NCI-H128 (cell line): ENCODE data around the gene ACY1.

ENCODE experiments used
- DNase-seq: peaks from one replicate; lab custom pipeline; 2025; ENCODE audit not compliant: unreplicated experiment; lab: John Stamatoyannopoulos, UW

ACY1 gene

DNA sequence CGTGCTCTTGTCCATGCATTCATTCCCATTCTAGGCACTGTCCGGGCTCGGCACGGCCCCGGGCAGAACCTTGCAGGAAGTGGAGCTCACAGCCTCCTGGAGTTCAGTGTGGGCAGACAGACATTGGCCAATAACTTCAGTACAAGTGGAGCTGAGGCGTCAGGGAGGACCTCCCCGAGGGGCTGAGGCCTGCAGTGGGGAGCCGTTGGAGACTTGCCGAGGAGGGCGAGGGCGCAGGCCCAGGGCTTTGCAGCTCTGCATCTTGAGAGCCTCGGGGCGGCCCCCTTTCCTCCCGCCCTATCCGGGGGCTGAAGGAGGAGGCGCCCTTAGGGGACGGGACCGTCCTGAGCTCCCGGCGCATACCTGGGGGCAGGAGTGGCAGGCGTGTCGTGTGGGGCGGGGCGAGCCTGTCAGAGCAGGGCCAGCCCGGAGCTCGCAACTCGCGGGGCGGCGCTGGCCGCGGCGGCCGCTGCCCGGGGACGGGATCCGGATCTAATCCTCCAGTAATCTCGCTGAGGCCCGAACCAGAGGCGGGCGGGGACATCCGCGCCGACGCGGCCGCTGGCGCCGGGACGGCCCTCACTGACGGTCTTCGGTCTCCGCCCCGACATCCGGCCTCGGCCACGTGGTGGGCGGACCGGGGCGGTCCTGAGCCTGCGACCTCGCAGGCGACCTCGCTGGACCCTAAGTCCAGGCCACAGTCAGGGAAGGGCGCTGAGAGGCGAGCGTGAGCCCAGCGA lies at the start of gene ACY1:
TSS of gene ACY1 (plus strand) at position 698 of the 740 bp plus-strand sequence. CDS start 530 bp downstream, outside the sequence.
- no peak for DNase-seq

DNA sequence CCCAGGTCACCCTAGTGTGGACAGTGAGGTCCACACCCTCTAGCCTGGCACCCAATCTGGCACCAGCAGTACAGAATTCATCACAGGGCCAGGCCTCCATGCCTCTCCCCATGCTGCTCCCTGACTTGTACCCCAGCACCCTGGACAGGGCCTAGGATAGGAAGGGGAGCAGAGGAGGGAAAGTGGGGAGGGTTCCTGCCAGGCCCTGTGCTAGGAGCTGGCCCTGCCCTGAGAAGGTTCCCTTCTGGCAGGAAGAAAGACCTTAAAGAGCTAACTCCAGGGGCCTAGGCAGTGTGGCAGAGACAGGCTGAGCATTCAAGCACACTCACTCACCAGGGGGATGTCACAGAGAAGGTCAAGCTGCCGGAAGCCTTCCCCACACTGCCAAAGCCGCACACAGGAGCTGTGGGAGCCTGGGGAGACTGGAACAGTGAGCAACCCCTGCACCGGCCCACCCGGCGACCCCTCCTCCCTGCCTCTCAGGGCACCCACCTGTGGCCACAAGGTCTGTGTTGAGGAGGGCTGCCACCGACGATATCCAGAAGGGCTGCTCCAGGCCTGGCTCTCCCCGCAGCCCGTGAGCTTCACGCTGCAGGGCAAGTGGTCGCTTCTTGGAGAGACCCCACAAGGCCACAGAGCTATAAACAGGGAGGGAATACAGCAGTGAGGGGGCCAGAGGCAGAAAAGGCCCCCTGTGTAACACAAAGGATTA lies 49.0 kb upstream of the ACY1 start:
- no peak for DNase-seq

DNA sequence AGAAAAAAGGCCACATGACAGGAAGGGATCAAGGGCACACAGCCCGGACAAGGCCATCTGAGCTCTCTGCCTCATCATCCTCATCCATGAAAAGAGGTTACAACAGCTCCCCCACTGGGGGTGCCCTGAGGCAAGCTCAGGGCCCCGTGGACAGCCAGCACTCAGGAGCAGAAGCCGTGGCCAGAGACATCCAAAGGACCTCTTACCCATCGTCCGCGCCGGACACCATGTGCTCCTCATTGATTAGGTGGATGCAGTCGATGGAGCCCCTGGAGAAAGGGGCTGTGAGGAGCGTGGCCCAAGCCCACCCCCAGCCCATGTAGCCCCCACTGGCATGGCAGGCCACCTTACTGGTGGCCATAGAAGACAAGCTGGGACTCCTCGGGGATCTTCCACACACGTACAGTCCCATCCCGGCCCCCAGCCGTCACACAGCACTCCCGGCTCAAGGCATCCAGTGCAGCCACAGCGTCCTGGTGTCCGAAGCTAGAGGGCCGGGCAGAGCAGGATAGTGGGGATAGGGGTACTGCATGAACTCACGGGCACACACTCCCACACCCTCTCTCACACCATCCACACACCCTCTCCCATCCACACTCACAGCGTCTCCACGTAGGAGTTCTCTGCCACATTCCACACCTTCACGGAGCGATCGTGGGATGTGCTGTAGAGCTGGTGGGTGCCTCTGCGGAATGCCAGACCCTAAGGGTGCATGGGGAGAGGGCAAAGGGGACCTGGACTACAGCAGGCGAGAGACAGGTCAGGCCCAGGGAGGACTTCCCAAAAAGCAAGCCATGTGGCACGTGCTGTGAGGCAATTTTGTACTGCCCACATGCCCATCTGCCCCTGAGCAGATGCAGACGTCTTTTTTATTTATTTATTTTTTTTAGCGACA lies 48.1 kb upstream of the ACY1 start:
- no peak for DNase-seq

DNA sequence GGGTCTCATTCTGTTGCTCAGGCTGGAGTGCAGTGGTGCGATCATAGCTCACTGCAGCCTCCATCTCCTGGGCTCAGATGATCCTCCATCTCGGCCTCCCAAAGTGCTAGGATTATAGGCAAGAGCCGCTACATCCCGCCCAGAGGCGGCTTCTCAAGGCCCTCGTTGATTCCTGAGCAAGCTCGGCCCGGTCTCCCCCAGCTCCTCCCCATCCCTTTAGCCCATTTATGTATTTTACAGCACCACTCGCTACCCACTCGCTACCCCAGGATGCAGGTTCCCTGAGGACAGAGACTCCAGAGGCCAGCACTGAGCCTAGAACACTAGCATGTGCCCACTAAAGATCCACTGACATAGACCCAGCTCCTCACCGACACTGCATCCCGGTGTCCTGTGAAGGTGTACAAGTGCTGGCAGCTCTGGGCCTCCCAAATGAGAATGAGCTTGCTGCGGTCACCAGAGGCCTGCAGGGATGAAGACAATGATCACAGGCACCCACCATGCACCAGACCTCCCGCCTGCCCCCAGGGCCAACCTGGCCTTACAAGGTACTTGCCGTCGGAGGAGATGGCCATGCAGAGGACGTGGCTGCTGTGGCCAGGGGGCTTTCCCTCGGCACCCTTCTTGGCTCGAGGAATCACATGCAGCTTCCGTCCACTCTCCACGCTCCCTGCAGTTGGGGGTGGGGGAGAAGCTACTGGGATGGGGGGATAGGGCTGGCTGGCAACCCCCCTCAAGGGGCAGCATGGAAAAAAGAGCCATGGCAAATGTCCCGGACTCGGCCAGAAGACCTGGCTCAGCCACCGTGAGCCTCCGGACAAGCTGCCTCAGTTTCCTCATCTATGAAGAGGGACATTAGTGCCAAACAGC lies 47.2 kb upstream of the ACY1 start:
- DNase-seq: no peak

DNA sequence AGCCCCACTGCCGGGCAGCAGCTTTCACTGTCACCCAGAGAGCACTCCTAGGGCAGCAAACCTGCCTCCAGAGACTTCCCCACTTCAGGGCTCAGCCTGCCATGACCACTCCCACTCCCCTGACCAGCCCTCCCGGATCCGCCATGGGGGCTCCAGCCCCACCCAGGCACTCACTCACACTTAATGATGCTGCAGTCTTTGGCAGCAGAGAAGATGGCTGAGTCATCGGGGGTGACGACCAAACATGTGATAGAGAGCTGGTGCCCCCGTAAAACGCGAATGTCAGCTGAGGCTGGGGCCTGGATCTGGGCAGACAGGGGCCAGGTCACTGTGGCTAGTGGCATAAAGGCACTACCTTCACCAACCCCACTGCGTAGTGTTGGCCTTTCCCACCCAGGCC lies 46.3 kb upstream of the ACY1 start:
- DNase-seq: no peak

DNA sequence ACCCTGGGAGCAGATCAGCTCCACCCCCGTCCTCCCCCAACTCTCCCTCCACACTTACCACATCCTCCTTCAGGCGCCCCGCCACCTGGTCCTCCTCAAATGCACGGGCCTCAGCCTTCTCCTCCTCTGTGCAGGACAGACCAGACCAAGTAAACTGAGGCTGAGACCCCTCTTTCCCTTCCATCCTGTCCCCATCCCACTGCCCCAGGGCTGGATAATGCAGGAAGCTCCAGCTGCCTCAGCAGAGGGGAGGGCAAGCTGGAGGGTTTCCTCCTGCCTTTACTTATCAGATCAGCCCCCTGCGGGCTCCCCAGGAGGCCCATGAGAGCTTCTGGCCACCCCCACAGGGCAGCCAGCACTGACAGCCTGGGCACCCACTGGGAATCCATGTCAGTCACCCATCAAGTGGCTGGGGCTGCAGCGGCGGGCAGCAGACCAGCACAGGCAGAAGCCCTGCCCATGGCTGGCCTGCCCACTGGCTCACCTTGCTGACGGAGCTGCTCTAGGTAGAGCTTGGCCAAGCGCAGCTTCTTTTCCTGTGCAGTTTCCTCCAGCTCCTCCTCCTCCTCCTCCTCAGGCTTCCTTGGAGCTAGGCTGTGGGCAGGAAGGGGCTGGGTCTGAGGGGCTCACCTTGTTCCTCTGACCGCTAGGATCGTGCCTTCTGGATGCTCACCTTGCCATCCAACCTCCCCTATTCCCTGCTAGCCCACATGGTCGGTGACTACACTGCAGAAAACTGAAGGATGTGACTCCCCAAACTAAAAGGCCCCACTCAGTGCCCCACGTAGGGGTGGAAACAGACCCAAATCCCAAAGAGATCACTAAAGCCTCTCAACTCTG lies 45.5 kb upstream of the ACY1 start:
- DNase-seq: no peak

DNA sequence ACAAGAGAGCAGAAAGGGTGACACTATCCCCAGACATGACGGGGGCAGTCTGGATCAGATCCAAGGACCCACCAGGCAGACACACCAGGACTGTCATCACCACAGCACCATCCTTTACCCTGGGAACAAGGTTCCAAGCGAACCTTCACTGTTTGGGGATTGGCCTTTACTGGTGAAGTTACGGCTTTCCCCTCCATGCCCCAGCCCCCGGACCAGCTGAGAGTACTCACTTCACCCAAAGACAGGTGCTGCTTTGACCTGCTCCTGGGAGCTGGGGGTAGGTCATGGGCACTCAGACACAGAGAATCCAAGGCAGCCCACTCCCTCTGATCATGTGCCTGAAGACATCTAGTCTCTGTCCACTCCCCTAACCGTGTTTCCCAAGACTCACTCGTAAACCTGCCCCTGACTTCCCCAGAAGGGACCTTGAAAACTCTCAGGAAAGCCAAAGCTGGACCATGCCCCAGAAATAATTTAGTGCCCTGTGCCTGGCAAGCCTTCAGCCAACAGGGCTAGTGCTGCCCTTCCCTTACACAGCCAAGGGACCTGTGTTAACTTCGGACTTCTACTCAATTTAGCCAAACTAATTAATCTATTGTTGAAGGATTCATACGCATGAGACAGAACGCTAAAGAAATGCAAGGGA lies 44.4 kb upstream of the ACY1 start:
- DNase-seq: no peak

DNA sequence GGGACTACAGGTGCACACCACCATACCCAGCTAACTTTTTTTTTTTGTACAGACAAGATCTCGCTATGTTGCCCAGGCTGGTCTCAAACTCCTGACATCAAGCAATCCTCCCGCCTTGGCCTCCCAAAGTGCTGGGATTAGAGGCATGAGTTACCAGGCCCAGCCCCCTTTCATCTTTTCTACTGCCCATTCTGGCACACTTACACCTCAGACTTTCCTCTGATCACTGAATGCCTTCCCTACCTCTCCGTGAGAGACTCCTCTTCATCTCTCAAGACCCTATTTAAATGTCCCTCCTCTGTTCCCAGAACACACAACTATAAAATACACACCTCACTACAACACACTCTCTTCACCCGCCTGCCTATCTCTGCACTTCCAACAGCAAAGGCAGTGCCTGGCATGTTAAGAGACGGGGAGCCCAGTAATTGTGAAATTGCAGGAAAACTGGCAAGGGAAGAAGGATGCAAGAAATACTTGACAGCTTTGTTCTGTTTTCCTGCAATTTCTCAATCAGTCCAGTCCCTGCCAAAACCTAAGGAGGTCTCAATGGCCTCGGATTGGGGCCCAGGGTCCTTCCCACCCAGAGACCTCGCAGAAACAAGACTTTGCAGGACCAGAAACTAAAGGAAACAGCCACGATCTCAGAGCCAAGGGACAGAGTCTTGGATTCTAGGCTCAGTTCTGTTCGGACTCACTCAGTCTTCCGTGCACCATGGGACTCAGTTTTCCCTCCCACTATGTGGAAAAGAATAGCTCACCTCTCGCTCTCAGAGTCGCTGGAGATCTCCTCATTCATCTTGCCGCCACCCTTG lies 42.5 kb upstream of the ACY1 start:
- DNase-seq: no peak

DNA sequence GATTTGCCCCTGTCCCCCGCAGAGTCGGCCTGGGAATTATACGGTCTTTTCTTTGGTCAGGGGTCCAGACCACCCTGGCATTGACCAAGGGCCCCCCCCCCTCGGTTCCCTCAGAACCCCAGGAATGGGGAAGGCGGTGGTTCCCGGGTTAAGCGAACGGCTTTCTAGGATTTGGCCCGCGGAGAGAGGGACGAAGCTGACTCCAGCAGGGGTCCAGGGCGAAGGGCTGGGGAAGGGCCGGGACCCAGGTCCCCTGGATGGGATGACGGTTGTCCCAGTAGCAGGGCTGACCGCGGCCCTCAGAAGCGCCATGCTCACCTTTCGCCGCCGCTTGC lies 41.9 kb upstream of the ACY1 start:
- no peak for DNase-seq

DNA sequence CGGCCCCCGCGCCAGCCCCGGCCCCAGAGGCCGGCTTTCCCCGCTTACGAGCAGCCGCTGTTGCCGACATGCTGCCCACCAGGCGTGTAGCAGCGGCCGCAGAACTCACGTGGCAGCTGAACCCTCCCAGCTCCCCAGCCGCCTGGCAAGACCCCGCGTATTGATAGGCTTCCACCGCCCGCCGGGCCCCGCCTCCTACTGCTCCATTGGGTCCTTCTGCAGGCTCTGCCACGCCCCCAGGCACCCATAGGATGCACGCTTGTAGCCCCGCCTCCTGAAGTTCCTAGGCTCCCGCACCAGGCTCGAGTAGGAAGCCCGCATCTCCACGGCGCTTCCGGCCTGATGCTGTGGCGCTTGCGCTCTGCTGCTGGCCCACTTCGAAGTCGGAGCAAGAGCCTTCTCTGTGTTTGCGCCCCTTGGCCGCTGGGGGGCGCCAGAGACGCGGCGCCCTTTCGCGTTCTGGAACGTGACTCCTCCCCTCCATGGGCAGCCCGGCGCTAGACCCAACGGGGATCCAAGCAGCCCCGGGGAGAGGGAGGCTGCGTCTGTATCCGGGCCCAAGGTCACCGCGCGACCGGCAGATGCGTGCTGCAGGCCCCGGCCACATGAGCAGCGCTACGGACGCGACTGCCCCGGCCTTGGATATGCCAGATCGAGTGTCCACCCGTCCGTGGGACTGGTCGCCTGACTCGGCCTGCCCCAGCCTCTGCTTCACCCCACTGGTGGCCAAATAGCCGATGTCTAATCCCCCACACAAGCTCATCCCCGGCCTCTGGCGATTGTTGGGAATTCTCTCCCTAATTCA lies 41.3 kb upstream of the ACY1 start, which contains the start of the genes PARP3 and RRP9:
TSS of gene PARP3 (plus strand) at position 566 of the 805 bp plus-strand sequence. CDS start 993 bp downstream, outside the sequence.
TSS of gene RRP9 (minus strand) at position 107 of the 805 bp plus-strand sequence. CDS start at position 70, 37 bp downstream.
- DNase-seq: peak; percentile 98

DNA sequence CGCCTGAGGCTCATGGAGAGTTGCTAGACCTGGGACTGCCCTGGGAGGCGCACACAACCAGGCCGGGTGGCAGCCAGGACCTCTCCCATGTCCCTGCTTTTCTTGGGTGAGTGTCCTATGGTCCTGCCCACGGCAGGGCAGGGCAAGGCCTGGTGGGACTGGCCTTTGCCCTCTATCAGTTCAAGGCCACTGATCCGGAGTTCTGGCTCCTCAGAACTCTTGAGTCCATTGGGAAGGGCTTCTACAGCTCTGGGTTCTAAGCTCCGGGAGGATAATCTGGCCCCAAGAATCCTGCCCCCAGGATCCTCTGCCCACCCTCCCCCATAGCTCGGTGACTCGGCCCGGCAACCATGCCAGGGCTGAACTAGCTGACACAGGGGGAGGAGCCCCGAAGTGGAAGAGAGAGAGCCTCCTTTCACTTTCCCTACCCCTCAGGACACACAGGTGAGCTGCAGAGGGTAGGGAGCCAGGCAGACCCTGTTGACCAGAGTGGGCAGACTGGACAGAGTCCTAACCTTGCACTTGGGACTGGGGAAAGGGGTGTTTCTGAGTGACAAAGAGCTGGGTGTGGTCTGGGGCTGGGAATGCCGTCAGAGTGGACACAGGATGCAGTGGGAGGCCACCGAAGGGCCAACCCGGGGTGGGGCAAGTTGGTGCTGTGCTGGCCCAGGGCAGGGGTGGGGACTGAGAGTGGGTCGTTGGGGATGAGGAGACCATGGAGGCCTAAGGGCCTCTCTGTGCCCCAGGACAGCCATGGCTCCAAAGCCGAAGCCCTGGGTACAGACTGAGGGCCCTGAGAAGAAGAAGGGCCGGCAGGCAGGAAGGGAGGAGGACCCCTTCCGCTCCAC lies 40.5 kb upstream of the ACY1 start:
- no peak for DNase-seq

DNA sequence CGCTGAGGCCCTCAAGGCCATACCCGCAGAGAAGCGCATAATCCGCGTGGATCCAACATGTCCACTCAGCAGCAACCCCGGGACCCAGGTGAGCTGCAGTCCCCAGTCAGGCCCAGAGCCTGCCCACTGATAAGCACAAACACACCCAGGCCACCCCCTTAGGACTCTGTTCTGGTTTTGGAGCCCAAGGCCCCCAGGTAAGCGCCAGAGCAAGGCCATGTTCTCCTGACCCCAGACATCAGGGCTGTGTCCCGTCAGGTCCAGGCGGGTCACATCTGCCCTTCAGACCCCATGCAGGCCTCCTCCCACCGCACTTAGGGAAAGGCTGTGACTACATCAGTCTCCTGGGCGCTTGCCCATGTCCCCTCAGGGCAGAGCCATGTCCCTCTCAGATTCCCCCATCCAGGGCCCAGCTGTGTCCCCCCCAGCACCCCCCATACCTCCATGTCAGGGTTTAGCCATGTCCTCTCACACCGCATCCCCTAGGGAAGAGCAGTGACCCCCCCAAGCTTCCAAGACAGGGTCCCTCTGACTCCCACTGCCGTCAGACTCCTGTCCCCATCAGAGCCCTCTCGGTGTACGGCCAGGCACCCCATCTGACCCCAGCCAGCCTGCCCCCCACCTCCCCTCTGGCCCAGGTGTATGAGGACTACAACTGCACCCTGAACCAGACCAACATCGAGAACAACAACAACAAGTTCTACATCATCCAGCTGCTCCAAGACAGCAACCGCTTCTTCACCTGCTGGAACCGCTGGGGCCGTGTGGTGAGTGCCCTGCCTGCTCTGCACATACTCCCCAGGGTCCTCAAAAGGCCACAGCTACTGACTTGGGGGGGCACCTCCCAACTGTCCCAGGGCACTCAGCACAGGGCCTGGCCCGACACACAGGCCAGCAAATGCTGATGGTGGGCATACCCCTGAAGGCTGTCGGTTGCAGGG lies 39.6 kb upstream of the ACY1 start:
- no peak for DNase-seq

DNA sequence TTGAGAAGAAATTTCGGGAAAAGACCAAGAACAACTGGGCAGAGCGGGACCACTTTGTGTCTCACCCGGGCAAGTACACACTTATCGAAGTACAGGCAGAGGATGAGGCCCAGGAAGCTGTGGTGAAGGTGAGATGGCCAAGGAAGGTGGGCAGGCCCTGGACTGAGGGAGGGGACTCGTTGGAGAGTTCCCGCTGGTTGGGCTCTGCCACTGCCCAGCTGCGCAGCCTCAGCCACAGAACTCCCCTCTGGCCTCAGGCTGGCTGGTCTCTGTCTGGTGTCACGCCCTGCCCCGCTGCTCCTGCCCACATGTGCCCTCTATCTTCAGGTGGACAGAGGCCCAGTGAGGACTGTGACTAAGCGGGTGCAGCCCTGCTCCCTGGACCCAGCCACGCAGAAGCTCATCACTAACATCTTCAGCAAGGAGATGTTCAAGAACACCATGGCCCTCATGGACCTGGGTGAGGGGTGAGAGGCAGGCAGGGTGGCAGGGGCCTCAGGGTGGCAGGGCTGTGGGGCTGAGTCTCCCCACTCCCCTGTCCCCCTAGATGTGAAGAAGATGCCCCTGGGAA lies 38.8 kb upstream of the ACY1 start:
- no peak for DNase-seq

DNA sequence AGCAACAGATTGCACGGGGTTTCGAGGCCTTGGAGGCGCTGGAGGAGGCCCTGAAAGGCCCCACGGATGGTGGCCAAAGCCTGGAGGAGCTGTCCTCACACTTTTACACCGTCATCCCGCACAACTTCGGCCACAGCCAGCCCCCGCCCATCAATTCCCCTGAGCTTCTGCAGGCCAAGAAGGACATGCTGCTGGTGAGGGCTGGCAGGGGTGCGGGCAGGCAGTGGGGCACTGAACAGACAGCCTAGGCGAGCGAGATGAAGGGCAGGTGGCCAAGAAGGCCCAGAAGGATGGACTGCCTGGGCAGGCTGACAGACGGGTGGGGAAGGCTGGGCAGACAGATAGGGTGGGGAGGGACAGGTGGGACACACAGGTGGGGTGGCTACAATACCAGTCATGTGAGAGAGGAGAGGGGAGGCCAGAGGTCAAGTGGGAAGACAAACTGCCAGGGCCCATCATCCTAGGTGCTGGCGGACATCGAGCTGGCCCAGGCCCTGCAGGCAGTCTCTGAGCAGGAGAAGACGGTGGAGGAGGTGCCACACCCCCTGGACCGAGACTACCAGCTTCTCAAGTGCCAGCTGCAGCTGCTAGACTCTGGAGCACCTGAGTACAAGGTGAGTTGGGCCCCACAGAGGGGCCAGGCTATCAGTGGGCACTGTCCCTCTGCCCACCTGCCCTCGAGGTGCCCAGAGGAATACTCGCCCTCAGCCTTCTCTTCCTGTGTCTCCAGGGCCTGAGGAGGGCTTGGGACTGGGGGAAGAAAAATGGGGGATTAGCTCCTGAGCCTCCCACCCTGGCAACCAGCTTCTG lies 38.1 kb upstream of the ACY1 start:
- DNase-seq: no peak
